DMS 273 treated with DMSO at 0.1 percent for 48 hours (cell line): ENCODE measurements around the gene RHOH.
A peak's percentile ranks its signal among the peaks of the same experiment; 100 is the strongest.
"Not testable (repeated sequence)": the region's sequence is repeated elsewhere in the genome, so short reads cannot be mapped to it uniquely, and the experiment has no call there.

ENCODE experiments used
- DNase-seq: peaks from one replicate; lab custom pipeline; 2025; lab: John Stamatoyannopoulos, UW

RHOH gene

GRCh38 chr4:40262077-40262528, 65.3 kb downstream of the RHOH start:
- no peak for DNase-seq

- DNase-seq, result no peak
Measured at GRCh38 chr4:40262861-40263260, 66.0 kb downstream of the RHOH start.

- no peak for DNase-seq
Measured at GRCh38 chr4:40264497-40264896, 67.7 kb downstream of the RHOH start.

GRCh38 chr4:40264995-40265909, 68.4 kb downstream of the RHOH start:
- peak; percentile 9 for DNase-seq

GRCh38 chr4:40265910-40266274, 69.1 kb downstream of the RHOH start:
- no peak for DNase-seq

- DNase-seq, result no peak
Measured at GRCh38 chr4:40269133-40269532, 72.3 kb downstream of the RHOH start.

- DNase-seq, result no peak
Measured at GRCh38 chr4:40270609-40271008, 73.8 kb downstream of the RHOH start.

GRCh38 chr4:40275065-40275730, 78.4 kb downstream of the RHOH start:
- DNase-seq, result no peak

- no peak for DNase-seq
Measured at GRCh38 chr4:40276546-40276945, 79.7 kb downstream of the RHOH start.

- DNase-seq, result no peak
Measured at GRCh38 chr4:40280586-40280985, 83.8 kb downstream of the RHOH start.

- no peak for DNase-seq
Measured at GRCh38 chr4:40281099-40281498, 84.3 kb downstream of the RHOH start.

- no peak for DNase-seq
Measured at GRCh38 chr4:40281913-40282312, 85.1 kb downstream of the RHOH start.

- DNase-seq, result not testable (repeated sequence)
Measured at GRCh38 chr4:40282857-40283256, 86.0 kb downstream of the RHOH start.

- DNase-seq, result no peak
Measured at GRCh38 chr4:40283413-40283812, 86.6 kb downstream of the RHOH start.

GRCh38 chr4:40283968-40284367, 87.1 kb downstream of the RHOH start:
- DNase-seq, result no peak

- no peak for DNase-seq
Measured at GRCh38 chr4:40285692-40286091, 88.9 kb downstream of the RHOH start.

GRCh38 chr4:40288566-40288965, 91.7 kb downstream of the RHOH start:
- no peak for DNase-seq

- no peak for DNase-seq
Measured at GRCh38 chr4:40289366-40290188, 92.7 kb downstream of the RHOH start.

GRCh38 chr4:40290611-40291186, 93.9 kb downstream of the RHOH start:
- not testable (repeated sequence) for DNase-seq

- DNase-seq, result no peak
Measured at GRCh38 chr4:40292313-40292759, 95.5 kb downstream of the RHOH start.

- DNase-seq, result no peak
Measured at GRCh38 chr4:40294339-40294738, 97.5 kb downstream of the RHOH start.

- not testable (repeated sequence) for DNase-seq
Measured at GRCh38 chr4:40295030-40295429, 98.2 kb downstream of the RHOH start.
